Middle frontal gyrus (tissue), 1 donor: ENCODE data around the gene MTERF4.

ENCODE experiments used
- DNase-seq: peaks from one replicate; pipeline ENCODE4 v3.0.0-alpha.2; 2015; ENCODE audit warnings: low spot score; ENCODE audit errors: extremely low spot score

The MTERF4 gene, protein sequence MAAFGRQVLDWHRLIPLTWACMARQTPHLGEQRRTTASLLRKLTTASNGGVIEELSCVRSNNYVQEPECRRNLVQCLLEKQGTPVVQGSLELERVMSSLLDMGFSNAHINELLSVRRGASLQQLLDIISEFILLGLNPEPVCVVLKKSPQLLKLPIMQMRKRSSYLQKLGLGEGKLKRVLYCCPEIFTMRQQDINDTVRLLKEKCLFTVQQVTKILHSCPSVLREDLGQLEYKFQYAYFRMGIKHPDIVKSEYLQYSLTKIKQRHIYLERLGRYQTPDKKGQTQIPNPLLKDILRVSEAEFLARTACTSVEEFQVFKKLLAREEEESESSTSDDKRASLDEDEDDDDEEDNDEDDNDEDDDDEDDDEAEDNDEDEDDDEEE

DNA sequence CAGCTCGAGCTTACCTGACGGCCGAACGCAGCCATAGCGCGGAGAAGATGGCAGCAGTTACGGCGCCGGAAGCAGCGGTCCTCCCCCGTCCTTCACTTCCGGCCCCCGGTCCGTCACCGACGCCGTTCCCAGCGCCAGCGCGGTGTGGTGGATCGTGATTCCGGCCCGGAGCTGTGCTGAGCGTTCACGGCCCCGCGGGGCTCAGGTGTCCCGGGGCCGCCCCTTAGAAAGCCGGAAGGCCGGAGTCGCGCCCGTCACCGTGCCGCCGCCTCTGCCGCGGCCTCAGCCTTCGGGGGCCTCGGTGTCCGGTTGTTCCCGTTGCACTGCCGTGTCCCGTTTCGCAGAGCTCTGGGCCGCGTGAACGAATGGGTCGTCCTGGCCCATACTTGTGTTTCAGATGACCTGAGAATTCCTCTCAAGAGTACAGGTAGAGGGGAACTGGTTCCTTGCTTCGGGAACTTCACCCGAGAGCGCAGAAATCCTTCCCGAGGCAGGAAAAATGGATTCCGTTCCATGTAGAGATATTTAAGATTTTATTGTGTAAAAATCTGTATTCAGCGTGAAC, at the start of gene MTERF4:
TSS of gene MTERF4 (minus strand) at position 49 of the 565 bp plus-strand sequence. CDS start at position 35, 14 bp downstream.
- peak; percentile 83 for DNase-seq

DNA sequence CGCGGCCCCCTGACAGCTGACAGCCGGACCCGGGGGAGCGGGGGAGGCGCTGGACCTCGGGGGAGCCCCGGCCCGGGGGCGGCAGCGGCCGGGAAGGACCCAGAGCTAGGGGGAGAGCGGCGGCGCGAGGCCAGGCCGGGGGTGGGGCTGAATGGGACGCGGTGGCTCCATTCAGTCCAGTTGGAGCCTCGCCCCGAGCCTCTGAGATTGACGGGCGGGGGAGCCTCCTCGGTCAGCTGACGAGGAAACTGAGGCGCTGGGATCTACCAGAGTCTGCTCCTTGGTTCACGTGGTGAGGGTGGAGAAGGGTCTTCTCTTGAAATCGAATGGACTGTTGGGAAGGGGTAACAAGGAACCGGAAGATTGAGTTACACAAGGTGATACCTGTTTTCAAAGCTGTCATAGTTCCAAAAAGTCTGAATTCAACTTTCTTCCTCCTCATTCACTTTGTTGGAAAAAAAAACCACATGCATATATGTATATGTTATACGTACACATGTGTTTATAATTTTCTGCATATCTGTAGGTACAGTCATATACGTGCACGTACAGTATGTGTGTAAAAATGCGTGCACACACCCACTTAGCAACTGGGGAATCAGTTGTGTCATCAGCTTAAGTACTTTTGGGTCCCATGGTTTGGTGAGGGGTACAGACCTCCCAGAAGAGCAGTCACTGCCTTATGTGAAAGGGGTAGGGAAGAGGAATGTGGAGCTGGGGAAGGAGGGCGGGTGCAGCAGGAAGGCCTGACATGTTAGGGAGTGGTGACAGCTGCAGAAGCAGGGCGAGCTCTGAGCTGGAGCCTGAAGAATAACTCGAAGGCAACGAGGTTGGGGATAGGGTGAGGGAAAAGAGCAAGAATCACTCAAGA, 48.8 kb upstream of the MTERF4 start:
- DNase-seq = no peak

DNA sequence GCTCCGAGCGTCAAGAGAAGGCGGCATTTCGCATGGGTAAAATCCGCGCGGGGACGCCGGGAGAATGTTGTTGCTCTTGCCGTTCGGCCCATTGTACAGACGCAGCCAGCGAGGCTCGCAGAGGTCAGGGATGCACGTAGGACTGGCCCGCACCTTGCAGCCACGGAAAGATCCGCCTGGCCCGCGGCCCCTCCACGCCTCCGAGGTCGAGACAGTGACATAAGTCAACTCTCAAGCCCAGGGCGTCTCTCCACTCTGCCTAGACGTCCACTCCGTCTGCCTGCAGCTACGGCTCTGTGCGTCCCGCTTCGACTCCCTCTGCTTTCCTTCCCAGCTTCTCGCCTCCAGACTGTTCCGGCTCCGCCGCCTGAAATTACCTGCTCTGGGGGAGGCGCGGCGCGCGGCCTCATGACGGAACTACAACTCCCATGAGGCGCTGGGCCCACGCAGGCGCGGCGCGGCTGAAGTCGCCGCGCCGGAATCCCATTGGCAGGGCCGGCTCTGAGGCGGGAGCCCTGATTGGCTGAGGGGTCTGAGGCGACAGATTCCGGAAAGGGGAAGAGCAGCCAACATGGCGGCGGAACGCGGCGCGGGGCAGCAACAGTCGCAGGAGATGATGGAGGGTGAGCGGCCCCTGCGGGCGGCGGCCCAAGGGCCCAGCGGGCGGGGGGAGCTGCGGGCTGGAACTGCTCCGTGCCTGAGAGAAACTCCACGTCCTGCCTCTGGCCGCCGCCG, 48.0 kb upstream of the MTERF4 start, which contains the start of gene PPP1R7:
TSS of gene PPP1R7 (plus strand) at position 543 of the 735 bp plus-strand sequence. CDS start at position 572, 29 bp downstream.
- peak; percentile 94 for DNase-seq

DNA sequence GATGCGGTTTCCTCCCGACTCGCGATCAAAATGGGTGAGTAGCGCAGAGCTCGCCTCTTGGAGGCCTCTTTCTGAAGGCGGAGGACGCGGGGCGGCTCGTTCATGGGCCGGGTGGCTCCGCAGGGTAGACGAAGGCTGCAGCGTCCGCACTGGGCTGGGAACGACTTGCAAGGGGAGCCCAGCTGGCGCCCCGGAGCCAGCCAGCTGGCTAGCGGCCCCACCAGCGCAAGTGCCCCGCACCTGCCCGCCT, 47.5 kb upstream of the MTERF4 start:
- no peak for DNase-seq

DNA sequence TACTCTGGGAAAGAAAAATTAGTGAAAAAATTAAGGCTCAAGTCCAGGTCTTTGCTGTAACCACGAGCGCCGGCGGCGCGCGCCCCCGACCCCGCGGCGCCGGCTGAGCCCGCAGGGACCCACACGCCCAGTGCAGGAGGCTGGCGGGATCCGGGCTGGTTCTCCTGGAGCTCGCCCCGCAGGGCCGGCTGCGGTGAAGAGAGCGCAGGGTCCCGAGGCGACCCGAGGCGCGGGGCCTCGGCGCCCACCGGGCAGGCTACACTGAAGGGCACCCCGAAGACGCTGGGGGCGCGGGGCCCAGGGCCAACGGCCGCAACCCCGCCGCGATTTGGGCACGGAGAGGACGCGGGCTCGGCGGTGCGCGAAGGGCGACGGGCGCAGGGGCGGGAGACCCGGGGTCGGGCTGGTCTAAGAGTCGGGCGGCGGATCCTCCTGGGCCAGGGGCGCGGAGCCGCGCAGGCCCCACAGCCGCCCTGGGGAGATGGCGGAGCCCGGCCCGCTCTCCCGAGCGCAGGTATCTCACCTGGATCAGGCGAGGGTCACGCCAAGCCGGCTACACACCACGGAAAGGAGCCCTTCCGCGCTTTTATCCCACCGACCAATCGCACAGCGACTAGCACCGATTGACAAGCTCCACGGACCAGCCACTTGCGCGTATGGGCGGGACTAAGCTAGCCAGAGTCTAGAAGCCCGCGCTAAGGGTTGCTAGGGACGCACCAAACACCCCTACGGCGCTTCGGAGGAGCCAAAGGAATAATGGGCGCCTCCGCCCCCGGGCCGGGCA, 47.0 kb upstream of the MTERF4 start, which contains the start of gene PASK:
TSS of gene PASK (minus strand) at position 582 of the 784 bp plus-strand sequence. CDS start 6,440 bp downstream, outside the sequence.
- peak; percentile 93 for DNase-seq

DNA sequence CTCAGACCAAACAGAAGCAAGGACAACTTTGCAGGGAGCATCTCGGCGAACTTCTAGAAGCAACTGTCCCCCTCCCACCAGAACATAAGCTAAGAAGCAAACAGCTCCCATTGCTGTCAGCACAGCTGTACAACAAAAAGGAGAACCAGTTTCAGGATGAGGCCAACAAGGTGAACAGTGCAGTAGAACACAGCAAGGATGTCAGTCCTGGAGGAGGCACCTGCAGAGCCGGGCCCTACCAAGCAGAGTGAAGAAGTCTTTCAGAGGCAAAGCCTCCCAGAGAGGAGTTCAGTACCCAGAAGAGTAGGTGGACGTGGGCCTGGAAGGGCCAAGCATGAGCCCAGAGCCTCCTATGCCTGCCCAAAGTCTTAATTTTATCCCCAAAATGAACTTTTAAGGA, 46.2 kb upstream of the MTERF4 start:
- DNase-seq = no peak

DNA sequence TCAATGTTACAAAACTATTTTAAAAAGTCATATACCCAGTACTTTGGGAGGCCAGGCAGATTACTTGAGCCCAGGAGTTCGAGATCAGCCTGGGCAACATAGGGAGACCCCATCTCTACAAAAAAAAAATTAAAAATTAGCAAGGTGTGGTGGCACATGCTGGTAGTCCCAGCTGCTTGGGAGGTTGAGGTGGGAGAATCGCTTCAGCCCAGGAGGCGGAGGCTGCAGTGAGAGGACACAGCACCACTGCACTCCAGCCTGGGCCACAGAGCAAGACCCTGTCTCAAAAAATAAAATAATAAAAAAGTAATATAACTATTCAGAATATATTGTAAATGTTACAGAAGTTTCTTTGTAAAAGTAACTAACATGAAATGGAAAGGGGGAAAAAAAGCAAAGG, 45.2 kb upstream of the MTERF4 start:
- DNase-seq = no peak

DNA sequence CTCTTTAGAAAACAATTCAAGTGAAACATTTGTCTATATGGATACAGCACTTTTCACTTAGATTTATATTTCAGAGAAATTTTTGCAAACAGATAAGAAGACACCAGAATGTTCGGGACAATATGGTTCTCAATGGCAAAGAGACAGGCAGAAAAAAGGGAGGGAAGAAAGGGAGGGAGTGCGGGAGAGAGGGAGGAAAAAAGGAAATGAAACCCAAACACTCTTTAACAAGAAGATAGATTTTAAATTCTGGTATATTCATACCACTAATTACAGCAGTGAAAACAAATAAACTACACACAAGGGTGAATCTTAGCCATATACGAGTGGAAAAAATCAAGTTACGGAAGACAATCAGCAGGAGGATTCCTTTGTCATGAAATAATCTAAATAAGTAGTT, 44.2 kb upstream of the MTERF4 start:
- DNase-seq = no peak

DNA sequence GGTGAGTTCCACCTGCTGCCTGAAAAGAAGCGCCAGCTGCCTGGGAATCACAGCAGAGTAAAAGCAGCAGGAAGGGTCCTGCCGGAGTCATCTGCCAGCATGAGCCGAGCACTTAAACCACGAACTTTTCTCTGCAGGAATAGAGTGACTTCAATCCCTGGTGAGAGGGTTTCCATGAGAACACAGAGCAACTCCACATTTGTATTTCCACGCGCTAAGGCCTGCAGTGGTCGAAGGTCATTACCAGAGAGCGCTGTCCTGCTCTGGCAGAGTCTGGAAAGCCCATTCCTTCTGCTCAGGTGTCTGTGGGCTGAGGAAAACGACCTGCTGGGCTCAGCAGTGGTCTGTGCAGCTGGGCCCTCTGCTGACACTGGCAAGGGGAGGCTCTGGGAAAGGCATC, 40.5 kb upstream of the MTERF4 start:
- no peak for DNase-seq

DNA sequence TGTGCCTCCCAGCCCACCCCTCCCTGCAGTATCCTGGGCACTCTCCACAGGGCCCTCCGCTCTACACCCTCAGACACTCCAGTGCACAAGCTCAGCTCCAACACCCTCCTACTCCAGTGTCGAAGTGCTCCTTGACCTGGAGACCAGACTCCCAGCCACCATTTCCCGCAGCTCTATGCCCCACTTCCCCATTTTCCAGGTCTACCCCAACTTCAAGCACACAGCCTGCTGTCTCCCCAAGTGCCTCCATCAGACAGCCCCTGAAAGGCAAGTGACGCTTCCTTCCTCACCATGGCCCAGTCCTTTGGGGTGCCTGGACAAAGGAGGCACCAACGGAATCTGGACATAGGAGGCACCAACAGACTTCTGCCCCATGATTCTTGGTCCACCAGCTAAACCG, 40.0 kb upstream of the MTERF4 start:
- no peak for DNase-seq

DNA sequence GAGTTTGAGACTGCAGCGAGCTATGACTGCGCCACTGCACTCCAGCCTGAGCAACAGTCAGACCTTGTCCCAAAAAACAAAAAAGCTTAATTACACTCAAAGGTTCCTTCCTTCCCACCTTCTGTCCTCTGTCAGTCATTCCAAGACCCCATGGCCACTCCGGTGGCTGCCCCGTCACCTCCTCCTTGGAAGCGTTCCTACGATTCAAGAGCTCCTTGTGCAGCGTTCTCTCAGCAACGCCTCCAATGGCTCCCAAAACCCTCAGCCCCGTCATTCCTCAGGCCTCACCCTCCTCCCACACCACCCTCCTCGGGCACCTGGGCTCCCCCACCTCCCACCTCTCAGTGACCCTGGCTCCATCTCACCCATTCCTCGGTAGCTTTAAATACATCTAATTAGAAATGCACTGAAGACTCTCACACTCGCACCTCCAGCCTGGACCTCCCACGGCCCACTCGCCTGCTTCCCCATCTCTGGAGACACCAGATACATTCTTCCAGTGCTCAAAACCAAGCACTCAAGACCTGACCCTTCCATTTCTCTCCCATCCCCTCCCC, 39.2 kb upstream of the MTERF4 start:
- DNase-seq = no peak

DNA sequence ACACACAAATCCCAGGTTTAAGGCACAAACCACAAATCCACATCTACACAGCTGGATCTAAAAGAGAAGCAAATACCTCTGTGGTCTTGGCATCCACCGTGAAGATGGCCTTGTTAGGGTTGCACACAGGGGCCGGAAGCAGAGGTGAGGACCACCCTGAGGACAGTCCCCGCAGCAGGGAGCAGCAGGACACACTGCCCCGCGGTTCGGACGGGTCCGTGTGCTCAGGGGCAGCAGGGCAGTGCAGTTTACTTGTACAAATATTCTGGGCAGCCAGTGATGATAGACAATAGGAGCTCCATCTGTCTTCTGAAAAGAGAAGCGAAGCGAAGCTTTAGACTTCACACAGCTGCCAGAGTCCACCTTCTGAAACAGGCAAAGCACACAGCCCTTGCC, 38.4 kb upstream of the MTERF4 start:
- DNase-seq = no peak

DNA sequence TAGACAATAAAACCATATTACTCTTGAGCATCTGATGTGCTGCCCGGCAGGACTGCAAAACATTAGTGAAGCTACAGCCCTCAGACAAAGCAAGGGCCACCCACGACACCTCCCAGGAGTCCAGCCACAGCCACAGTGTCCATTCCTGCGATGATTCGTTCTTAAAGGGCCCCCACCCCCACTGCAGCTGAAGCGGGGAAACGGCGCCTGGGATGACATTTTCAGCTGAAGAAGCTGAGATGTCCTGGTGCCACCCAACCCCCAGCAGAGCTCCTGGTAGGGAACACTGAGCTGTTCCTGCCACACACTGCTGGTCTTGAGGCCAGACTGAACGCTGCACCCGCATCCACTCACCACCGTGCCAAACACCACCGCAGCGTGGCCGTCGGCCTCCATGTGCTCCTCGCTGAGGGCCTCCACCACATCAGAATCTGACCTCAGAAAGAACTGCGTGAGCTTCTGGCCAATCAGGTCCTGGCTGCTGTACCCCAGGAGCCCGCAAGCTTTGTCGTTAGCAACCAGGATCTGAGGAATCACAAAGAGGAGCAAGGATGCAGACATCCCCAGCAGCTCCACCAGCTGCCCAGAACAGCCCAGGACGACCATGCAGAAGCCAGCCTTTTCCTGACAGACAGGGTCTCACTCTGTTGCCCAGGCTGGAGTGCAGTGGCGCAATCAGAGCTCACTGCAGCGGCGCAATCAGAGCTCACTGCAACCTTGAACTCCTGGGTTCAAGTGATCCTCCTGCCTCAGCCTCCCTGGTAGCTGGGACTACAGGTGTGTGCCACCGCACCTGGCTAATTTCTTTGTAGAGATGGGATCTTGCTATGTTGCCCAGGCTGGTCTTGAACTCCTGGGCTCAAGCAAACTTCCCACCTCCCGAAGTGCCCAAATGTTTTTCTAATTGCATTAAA, 37.7 kb upstream of the MTERF4 start:
- DNase-seq = no peak

DNA sequence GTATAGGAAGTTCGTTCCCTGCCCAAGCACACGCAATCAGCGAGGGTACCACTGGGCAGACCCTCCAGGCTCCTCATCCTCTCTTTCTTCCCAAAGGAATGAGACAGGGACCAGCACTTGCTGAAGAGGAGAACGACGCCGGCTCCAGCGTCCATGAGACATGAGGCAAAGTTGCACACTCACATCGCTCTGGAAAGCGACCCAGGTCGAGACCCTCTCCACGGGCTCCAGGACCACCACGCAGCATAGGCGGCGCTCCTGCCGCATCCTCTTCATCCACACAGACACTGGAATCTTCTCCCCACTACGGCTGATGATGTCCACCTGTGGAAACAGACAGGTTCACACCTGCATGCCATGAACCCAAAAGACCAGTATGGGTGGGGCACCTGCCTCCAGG, 36.4 kb upstream of the MTERF4 start:
- DNase-seq = no peak

DNA sequence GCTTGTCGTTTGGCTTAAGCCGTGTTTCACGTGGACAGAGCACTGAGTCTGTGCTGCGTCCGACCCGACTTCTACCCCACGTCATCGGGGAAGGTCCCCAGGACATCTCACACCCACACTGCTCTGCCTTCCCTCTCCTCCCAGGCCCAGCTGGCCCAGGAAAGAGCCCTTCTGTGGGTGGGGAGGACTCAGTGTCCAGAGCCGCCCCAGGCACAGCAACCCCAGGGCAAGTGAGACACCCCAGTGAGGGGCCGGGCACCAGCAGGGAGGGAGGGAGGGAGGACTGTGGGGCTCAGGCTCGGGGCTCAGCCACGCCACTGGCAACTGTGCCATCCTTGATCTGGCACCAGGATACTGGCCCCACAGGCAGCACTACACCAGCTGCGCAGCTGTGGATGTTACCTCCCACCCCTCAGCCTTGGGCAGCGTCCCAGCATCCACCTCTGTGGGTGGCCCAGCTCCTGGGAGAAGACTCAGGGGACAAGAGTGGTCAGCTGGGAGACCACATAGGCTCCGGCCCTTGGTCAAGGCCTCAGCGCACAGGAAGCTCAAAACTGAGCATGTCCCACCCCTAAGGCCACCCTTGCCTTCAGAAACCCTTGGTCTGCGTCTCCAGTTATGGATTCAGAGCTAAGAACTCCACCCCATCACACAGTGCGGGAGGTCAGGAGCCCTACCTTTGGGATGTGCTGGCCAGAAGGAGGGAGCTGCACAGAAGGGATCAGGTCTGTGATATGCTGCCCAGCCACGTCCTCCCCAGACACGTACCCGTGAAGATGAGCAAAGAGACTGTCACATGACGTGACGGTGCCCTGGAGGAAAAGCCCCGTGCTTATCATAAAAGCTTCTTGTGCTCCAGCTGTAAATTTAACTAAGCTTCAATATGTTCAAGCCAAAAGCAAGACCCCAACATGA, 35.4 kb upstream of the MTERF4 start:
- no peak for DNase-seq

DNA sequence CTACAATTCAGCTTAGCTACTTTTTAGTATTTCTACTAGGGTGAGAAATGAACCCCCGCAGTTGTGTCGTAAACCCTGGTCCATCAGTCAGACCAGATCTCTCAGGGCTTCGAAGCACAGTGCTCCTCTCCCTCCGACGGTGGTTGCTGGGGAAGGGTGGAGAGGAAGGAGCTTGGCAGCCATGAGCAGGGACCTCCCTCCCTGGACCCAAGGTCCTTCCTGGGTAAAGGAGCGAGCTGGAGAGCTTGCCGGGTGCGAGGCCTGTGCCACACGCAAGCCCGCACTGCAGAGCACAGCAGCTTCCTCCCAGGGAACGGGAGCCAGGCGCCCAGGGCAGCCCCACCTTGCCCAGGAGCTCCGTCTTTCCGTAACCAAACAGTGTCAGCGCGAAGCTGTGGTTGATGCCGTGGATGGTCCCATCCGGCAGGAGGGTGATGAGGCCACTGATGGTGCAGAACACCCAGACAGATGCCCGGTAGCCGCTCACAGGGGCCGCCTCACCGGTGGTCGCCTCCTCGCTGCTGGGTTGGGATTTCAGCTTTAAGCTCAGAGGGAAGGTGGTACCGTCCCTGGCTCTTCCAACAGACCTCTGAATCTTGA, 34.7 kb upstream of the MTERF4 start:
- no peak for DNase-seq

DNA sequence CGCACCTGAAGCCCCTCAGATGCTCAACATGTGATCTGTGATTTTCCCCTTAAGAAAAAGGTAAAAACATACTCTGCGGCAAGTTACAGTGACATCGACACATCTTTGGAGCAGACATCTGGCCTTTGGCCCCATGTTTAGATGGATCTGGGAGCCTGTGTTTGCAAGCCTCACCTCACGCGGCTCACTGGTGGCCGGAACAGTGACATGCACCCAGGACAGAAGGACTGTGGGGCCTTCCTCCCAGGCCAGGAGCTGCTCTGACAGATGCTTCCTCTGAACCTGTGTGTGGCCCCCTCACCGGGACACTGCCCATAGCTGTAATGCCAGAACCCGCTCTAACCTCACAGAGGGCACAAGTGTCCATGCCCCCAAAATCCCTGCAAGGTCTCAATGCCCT, 34.1 kb upstream of the MTERF4 start:
- DNase-seq = no peak

DNA sequence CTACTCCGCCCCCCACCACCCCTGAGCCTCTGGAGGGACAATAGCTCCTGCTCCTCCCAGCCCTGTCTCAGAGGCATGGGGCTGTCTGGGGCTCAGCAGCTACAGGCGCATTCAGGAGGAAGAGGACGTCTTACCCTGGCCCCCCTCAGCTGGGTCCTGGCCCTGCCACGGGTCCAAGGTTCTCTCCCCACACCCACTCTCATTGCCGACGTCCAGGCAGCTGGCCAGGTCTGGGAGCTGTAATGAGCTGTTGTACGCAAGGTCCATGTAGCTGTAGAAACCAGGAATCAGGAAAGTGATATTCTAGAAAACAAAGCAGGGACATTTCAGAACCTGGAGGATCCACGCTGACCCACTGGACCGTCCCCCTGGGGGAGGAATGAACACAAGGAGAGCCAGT, 33.6 kb upstream of the MTERF4 start:
- no peak for DNase-seq
